Measurements from ENCODE around the gene DNAJC15. TPM values are rescaled to one million over a fixed set of nuclear protein-coding genes. Genes with fewer than 3 reads are reported as not detected.

The DNAJC15 gene
- total RNA-seq, 1 experiment from 2014 or later = 2.4 TPM

- POLR2A ChIA-PET (ENCODE audit: low non-redundant PET) = no interaction called here
- peaks cover 5% of the 10 kb centered on the region for H3K4me1 ChIP-seq (ENCODE audit: insufficient read depth, low read length, poor library complexity, severe bottlenecking)
- no peak overlapping the region for H3K27ac ChIP-seq (ENCODE audit: low read depth, low read length, poor library complexity, severe bottlenecking)
- no peaks in the 10 kb centered on the region for H3K36me3 ChIP-seq (ENCODE audit: insufficient read depth, low read length, poor library complexity, severe bottlenecking)
- intact Hi-C loops (cut with micrococcal nuclease; ENCODE audit: unreplicated experiment) = no loop called here
- no peaks in the 10 kb centered on the region for H3K27me3 ChIP-seq (replicated peaks; ENCODE audit: insufficient read depth, low read depth, low read length, poor library complexity)
- no peaks in the 10 kb centered on the region for H3K9me3 ChIP-seq (ENCODE audit: low read depth, low read length, poor library complexity, severe bottlenecking)
- DNase-seq (ENCODE audit: low spot score) = no peak
- H3K4me3 ChIP-seq (ENCODE audit: low read depth, low read length, poor library complexity, severe bottlenecking) = no peak overlapping the region
- CTCF ChIA-PET = interaction anchor here (0.5 kb wide), 1 partner anchor 649 kb away, joined by 4 read pairs; no protein-coding TSS in a partner anchor
- TF ChIP-seq, protein P1, sequence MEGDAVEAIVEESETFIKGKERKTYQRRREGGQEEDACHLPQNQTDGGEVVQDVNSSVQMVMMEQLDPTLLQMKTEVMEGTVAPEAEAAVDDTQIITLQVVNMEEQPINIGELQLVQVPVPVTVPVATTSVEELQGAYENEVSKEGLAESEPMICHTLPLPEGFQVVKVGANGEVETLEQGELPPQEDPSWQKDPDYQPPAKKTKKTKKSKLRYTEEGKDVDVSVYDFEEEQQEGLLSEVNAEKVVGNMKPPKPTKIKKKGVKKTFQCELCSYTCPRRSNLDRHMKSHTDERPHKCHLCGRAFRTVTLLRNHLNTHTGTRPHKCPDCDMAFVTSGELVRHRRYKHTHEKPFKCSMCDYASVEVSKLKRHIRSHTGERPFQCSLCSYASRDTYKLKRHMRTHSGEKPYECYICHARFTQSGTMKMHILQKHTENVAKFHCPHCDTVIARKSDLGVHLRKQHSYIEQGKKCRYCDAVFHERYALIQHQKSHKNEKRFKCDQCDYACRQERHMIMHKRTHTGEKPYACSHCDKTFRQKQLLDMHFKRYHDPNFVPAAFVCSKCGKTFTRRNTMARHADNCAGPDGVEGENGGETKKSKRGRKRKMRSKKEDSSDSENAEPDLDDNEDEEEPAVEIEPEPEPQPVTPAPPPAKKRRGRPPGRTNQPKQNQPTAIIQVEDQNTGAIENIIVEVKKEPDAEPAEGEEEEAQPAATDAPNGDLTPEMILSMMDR (conservative IDR thresholded peaks at IDR 0.05; ENCODE audit: low read depth, low read length) = no peak
- TF ChIP-seq EZH2 (IDR thresholded peaks at IDR 0.05; ENCODE audit: borderline replicate concordance, low read depth, low read length, poor library complexity, severe bottlenecking) = no peak
- BruUV-seq (replicated peaks) = no TSS peak
Measured at GRCh38 chr13:43127103-43127798, 103.9 kb downstream of the DNAJC15 start.

GRCh38 chr13:43127827-43128226 lies 104.4 kb downstream of the DNAJC15 start:
- no peaks in the 10 kb centered on the region for H3K36me3 ChIP-seq (ENCODE audit: insufficient read depth, low read length, poor library complexity, severe bottlenecking)
- ChIA-PET CTCF (no interaction called here), POLR2A (ENCODE audit: low non-redundant PET) (no interaction called here)
- no TSS peak for BruUV-seq (replicated peaks)
- no peaks in the 10 kb centered on the region for H3K27me3 ChIP-seq (replicated peaks; ENCODE audit: insufficient read depth, low read depth, low read length, poor library complexity)
- H3K9me3 ChIP-seq (ENCODE audit: low read depth, low read length, poor library complexity, severe bottlenecking) = no peaks in the 10 kb centered on the region
- H3K4me1 ChIP-seq (ENCODE audit: insufficient read depth, low read length, poor library complexity, severe bottlenecking) = peaks cover 5% of the 10 kb centered on the region
- no peak for DNase-seq (ENCODE audit: low spot score)
- intact Hi-C loops (cut with micrococcal nuclease; ENCODE audit: unreplicated experiment) = no loop called here
- H3K4me3 ChIP-seq (ENCODE audit: low read depth, low read length, poor library complexity, severe bottlenecking) = no peak overlapping the region
- TF ChIP-seq, protein P1 (conservative IDR thresholded peaks at IDR 0.05; ENCODE audit: low read depth, low read length) = no peak
- TF ChIP-seq EZH2 (IDR thresholded peaks at IDR 0.05; ENCODE audit: borderline replicate concordance, low read depth, low read length, poor library complexity, severe bottlenecking) = no peak
- no peak overlapping the region for H3K27ac ChIP-seq (ENCODE audit: low read depth, low read length, poor library complexity, severe bottlenecking)

DNA sequence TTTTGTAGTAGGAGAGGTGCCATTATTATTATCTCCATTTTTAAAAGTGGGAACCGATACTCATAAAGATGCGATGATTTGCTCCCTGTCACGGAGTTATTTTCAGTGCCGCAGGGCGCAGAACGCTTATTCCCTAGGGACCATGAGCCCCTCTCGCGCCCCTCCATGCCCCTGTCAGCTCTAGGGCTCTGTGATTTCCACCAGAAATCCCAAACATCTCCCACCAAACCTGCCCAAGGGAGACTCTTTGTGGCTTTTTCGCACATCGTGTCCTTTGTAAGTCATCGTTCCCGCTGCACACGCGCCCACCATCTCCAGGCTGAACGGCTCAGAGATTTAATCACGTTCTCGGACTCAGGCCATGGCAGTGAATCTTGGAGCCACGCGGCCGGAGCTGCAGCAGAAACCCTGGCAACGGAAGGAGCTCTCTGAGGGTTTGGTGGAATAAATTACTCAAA lies 105.1 kb downstream of the DNAJC15 start:
- intact Hi-C loops (cut with micrococcal nuclease; ENCODE audit: unreplicated experiment) = no loop called here
- no peak overlapping the region for H3K4me3 ChIP-seq (ENCODE audit: low read depth, low read length, poor library complexity, severe bottlenecking)
- no TSS peak for BruUV-seq (replicated peaks)
- no peaks in the 10 kb centered on the region for H3K27me3 ChIP-seq (replicated peaks; ENCODE audit: insufficient read depth, low read depth, low read length, poor library complexity)
- peaks cover 5% of the 10 kb centered on the region for H3K4me1 ChIP-seq (ENCODE audit: insufficient read depth, low read length, poor library complexity, severe bottlenecking)
- TF ChIP-seq, protein P1 (conservative IDR thresholded peaks at IDR 0.05; ENCODE audit: low read depth, low read length) = no peak
- no peak for TF ChIP-seq EZH2 (IDR thresholded peaks at IDR 0.05; ENCODE audit: borderline replicate concordance, low read depth, low read length, poor library complexity, severe bottlenecking)
- POLR2A ChIA-PET (ENCODE audit: low non-redundant PET) = no interaction called here
- H3K36me3 ChIP-seq (ENCODE audit: insufficient read depth, low read length, poor library complexity, severe bottlenecking) = no peaks in the 10 kb centered on the region
- H3K27ac ChIP-seq (ENCODE audit: low read depth, low read length, poor library complexity, severe bottlenecking) = no peak overlapping the region
- CTCF ChIA-PET = no interaction called here
- no peaks in the 10 kb centered on the region for H3K9me3 ChIP-seq (ENCODE audit: low read depth, low read length, poor library complexity, severe bottlenecking)
- DNase-seq (ENCODE audit: low spot score) = no peak

All from A673 (cell line).